ENCODE data around the gene FCAMR.

FCAMR gene, protein sequence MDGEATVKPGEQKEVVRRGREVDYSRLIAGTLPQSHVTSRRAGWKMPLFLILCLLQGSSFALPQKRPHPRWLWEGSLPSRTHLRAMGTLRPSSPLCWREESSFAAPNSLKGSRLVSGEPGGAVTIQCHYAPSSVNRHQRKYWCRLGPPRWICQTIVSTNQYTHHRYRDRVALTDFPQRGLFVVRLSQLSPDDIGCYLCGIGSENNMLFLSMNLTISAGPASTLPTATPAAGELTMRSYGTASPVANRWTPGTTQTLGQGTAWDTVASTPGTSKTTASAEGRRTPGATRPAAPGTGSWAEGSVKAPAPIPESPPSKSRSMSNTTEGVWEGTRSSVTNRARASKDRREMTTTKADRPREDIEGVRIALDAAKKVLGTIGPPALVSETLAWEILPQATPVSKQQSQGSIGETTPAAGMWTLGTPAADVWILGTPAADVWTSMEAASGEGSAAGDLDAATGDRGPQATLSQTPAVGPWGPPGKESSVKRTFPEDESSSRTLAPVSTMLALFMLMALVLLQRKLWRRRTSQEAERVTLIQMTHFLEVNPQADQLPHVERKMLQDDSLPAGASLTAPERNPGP

DNA sequence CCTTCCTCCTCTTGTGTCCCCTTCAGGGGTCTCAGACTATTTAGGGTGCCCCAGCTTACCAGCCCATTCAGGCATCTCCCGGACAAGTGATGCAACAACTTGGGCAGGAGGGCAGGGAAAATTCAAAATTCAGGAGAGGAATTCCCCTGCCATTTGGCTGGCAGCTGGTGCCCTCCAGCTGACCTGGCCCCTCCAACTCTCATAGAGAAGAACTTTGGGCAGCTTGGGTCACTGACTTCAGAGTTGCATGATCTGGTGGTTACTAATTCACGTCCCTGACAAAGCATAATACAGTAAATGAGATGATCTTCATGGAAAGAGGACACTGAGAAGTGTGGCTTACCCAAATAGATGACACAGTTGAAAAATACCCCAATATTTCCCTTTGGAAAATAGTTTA, at the start of gene FCAMR:
Gene FCAMR, minus strand, starts transcription at position 15 of the 400 bp plus-strand sequence. CDS start 335 bp downstream, outside the sequence.
- no peaks in the 10 kb centered on the region for H3K9me3 ChIP-seq (ENCODE audit: control insufficient read depth in 5 of 5, low read length in 5 of 5)
- no peak within 1 kb of the TSS for H3K27ac ChIP-seq (ENCODE audit: low read depth, low read length)
- H3K4me1 ChIP-seq (ENCODE audit: control insufficient read depth in 5 of 5, insufficient read depth in 5 of 5, low read length in 5 of 5): peaks cover 0 to 26% (median 0%) of the 10 kb centered on the region in 5 donors
- H3K36me3 ChIP-seq (ENCODE audit: control insufficient read depth in 5 of 5, insufficient read depth in 5 of 5, low read length in 5 of 5): no peaks in the 10 kb centered on the region
- H3K9ac ChIP-seq (ENCODE audit: low read length in 5 of 5): no peak within 1 kb of the TSS
- peaks cover 0 to 9% (median 4%) of the 10 kb centered on the region in 5 donors for H3K27me3 ChIP-seq (ENCODE audit: control insufficient read depth in 5 of 5, insufficient read depth in 4 of 5, low read length in 5 of 5)
- no peak within 1 kb of the TSS for H3K4me3 ChIP-seq (ENCODE audit: low read depth in 1 of 5, low read length in 5 of 5)

- no peak overlapping the region for H3K27ac ChIP-seq (ENCODE audit: low read depth, low read length)
- peaks cover 0 to 17% (median 2%) of the 10 kb centered on the region in 5 donors for H3K4me1 ChIP-seq (ENCODE audit: control insufficient read depth in 5 of 5, insufficient read depth in 5 of 5, low read length in 5 of 5)
Observed at GRCh38 chr1:207019661-207020060, 49.4 kb upstream of the FCAMR start.

DNA sequence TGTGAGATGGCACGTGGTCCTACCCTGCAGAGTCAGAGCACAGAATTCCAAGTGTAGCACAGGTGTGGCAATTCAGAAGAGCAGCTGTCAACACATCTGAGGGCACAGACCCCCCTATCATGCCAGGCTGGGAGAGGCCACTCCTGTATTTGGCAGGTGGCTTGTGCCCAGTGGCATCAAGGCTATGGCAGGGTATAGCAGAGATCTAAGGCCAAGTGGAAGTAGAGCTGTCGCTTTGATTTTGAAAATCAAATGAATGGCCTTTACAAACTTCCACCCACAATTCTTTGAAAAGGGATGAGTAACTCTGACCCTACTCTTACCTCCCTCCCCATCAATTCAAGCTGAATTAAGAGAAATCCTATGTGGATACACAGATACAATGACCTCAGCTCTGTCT, 48.9 kb upstream of the FCAMR start:
- peaks cover 0 to 2% (median 0%) of the 10 kb centered on the region in 5 donors for H3K27me3 ChIP-seq (ENCODE audit: control insufficient read depth in 5 of 5, insufficient read depth in 4 of 5, low read length in 5 of 5)
- peaks cover 0 to 12% (median 0%) of the 10 kb centered on the region in 5 donors for H3K4me1 ChIP-seq (ENCODE audit: control insufficient read depth in 5 of 5, insufficient read depth in 5 of 5, low read length in 5 of 5)
- no peaks in the 10 kb centered on the region for H3K36me3 ChIP-seq (ENCODE audit: control insufficient read depth in 5 of 5, insufficient read depth in 5 of 5, low read length in 5 of 5)
- H3K9me3 ChIP-seq (ENCODE audit: control insufficient read depth in 5 of 5, low read length in 5 of 5): no peaks in the 10 kb centered on the region
- H3K4me3 ChIP-seq (ENCODE audit: low read depth in 1 of 5, low read length in 5 of 5): no peak overlapping the region
- H3K9ac ChIP-seq (ENCODE audit: low read length in 5 of 5): no peak overlapping the region
- H3K27ac ChIP-seq (ENCODE audit: low read depth, low read length): no peak overlapping the region

More at GRCh38 chr1:207019661-207020060, 49.4 kb upstream of the FCAMR start:
- Histone ChIP-seq H3K36me3 (ENCODE audit: control insufficient read depth in 5 of 5, insufficient read depth in 5 of 5, low read length in 5 of 5) (no peaks in the 10 kb centered on the region), H3K9me3 (ENCODE audit: control insufficient read depth in 5 of 5, low read length in 5 of 5) (no peaks in the 10 kb centered on the region), H3K4me3 (ENCODE audit: low read depth in 1 of 5, low read length in 5 of 5) (no peak overlapping the region), H3K9ac (ENCODE audit: low read length in 5 of 5) (no peak overlapping the region), H3K27me3 (ENCODE audit: control insufficient read depth in 5 of 5, insufficient read depth in 4 of 5, low read length in 5 of 5) (no peaks in the 10 kb centered on the region)

DNA sequence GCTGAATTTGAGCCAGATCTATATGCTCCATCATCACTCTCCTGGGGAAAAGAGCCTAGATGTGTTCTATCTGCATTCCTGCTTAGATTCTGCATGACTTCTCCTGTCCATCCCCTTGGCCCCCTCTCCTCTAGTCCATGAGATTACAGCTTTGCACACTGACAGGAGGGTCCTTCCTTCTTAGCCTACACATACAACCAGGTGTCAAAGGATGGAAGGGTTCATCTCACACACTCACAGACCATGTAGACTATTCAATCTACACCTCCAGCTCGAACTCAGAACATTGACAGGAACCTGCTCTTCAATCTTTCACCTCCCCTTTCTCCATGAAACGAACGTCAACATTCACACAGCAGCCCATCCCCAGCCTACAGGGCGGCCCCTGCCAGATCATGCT, 48.4 kb upstream of the FCAMR start:
- Histone ChIP-seq H3K27me3 (ENCODE audit: control insufficient read depth in 5 of 5, insufficient read depth in 4 of 5, low read length in 5 of 5) (peaks cover 0 to 2% (median 0%) of the 10 kb centered on the region in 5 donors), H3K27ac (ENCODE audit: low read depth, low read length) (no peak overlapping the region), H3K36me3 (ENCODE audit: control insufficient read depth in 5 of 5, insufficient read depth in 5 of 5, low read length in 5 of 5) (no peaks in the 10 kb centered on the region), H3K9me3 (ENCODE audit: control insufficient read depth in 5 of 5, low read length in 5 of 5) (no peaks in the 10 kb centered on the region), H3K9ac (ENCODE audit: low read length in 5 of 5) (no peak overlapping the region), H3K4me3 (ENCODE audit: low read depth in 1 of 5, low read length in 5 of 5) (no peak overlapping the region), H3K4me1 (ENCODE audit: control insufficient read depth in 5 of 5, insufficient read depth in 5 of 5, low read length in 5 of 5) (peaks cover 0 to 7% (median 0%) of the 10 kb centered on the region in 5 donors)

DNA sequence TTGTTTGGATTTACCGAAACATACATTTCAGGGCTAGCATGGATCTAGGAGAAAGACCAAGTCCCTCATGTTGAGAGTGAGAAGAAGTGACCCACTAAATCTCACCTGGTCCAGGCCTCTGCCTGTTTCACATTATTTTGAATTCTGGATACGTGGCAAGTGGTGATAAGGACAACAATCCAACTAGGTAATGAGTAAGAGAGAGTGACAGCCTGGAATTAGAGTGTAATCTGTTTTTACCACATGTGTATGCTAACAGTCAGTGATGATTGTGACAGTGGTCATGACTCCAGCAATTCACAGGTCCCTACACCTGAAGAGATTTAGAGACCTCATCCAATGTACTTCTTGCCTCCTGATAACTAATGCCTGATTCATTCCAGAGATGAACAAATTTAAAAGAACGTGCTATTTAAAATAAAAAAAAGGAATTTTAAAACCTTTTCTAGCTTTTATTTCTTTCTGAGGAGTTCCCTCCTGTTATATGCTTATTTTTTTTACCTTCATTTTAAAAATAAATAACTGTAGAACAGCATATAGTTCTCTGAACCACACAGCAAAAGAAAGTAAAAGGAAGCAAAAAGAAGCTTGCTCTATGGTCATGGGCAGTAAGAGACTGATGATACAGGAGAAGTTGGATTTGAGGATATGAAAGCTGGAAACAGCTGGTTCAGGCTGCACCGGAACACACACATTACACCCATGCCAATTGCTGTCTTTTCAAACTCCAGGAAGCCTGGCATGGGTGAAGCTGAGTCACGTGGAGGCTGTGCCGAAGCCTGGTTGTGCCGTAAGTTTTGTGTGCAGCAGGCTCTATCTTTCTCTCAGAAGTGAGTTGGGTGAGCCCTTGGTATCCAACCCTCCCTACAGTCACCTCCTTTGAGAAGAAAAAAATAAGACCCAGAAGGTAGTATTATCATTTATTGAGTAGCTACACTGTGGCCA, 47.6 kb upstream of the FCAMR start:
- Histone ChIP-seq H3K36me3 (ENCODE audit: control insufficient read depth in 5 of 5, insufficient read depth in 5 of 5, low read length in 5 of 5) (no peaks in the 10 kb centered on the region), H3K4me3 (ENCODE audit: low read depth in 1 of 5, low read length in 5 of 5) (no peak overlapping the region), H3K27ac (ENCODE audit: low read depth, low read length) (no peak overlapping the region), H3K9ac (ENCODE audit: low read length in 5 of 5) (no peak overlapping the region), H3K9me3 (ENCODE audit: control insufficient read depth in 5 of 5, low read length in 5 of 5) (no peaks in the 10 kb centered on the region), H3K27me3 (ENCODE audit: control insufficient read depth in 5 of 5, insufficient read depth in 4 of 5, low read length in 5 of 5) (peaks cover 0 to 3% (median 0%) of the 10 kb centered on the region in 5 donors), H3K4me1 (ENCODE audit: control insufficient read depth in 5 of 5, insufficient read depth in 5 of 5, low read length in 5 of 5) (peaks cover 0 to 2% (median 0%) of the 10 kb centered on the region in 5 donors)

GRCh38 chr1:207015791-207016190, 45.5 kb upstream of the FCAMR start:
- H3K36me3 ChIP-seq (ENCODE audit: control insufficient read depth in 5 of 5, insufficient read depth in 5 of 5, low read length in 5 of 5): no peaks in the 10 kb centered on the region
- H3K27me3 ChIP-seq (ENCODE audit: control insufficient read depth in 5 of 5, insufficient read depth in 4 of 5, low read length in 5 of 5): peaks cover 0 to 3% (median 2%) of the 10 kb centered on the region in 5 donors
- peaks cover 0 to 2% (median 0%) of the 10 kb centered on the region in 5 donors for H3K4me1 ChIP-seq (ENCODE audit: control insufficient read depth in 5 of 5, insufficient read depth in 5 of 5, low read length in 5 of 5)
- no peaks in the 10 kb centered on the region for H3K9me3 ChIP-seq (ENCODE audit: control insufficient read depth in 5 of 5, low read length in 5 of 5)
- H3K4me3 ChIP-seq (ENCODE audit: low read depth in 1 of 5, low read length in 5 of 5): no peak overlapping the region
- no peak overlapping the region for H3K9ac ChIP-seq (ENCODE audit: low read length in 5 of 5)
- no peak overlapping the region for H3K27ac ChIP-seq (ENCODE audit: low read depth, low read length)

GRCh38 chr1:207014728-207015127, 44.5 kb upstream of the FCAMR start:
- H3K27me3 ChIP-seq (ENCODE audit: control insufficient read depth in 5 of 5, insufficient read depth in 4 of 5, low read length in 5 of 5): peaks cover 0 to 3% (median 2%) of the 10 kb centered on the region in 5 donors
- H3K27ac ChIP-seq (ENCODE audit: low read depth, low read length): no peak overlapping the region
- no peaks in the 10 kb centered on the region for H3K9me3 ChIP-seq (ENCODE audit: control insufficient read depth in 5 of 5, low read length in 5 of 5)
- no peak overlapping the region for H3K4me3 ChIP-seq (ENCODE audit: low read depth in 1 of 5, low read length in 5 of 5)
- H3K36me3 ChIP-seq (ENCODE audit: control insufficient read depth in 5 of 5, insufficient read depth in 5 of 5, low read length in 5 of 5): no peaks in the 10 kb centered on the region
- no peak overlapping the region for H3K9ac ChIP-seq (ENCODE audit: low read length in 5 of 5)
- H3K4me1 ChIP-seq (ENCODE audit: control insufficient read depth in 5 of 5, insufficient read depth in 5 of 5, low read length in 5 of 5): peaks cover 0 to 2% (median 0%) of the 10 kb centered on the region in 5 donors

DNA sequence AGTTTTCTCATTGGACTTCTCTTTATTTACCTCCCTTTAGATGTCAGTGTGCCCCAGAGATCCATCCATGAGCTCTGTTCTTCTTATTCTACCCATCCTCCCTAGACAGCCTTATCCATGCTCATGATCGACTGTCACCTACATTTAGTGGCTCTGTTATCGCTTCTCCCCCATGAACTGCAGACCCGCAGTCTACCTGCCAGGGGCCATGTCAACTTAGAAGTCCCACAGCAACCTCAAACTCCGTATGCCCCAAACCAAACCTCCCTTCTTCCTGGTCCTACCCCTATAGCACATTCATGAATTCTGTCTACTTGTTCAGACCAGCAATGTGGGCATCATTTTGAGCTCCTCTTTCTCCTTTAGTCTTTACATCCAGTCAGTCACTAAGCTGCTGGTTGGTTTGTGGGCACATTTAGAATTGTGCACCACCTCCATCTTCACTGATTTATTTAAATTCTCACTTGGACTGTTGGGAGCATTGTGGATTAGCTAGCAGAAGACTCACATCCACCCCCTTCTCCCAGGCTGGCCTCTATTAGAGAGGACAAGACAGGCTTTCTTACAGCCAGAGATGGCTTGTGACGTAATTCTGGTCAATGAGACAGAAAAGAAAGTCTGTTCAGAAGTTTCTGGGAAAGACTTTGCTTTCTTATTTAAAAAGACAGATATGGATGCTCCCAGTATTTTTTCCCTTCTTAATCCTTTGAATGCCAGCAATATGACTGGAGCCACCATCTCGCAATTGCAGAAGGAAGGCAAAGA, 43.2 kb upstream of the FCAMR start:
- no peak overlapping the region for H3K4me3 ChIP-seq (ENCODE audit: low read depth in 1 of 5, low read length in 5 of 5)
- H3K27ac ChIP-seq (ENCODE audit: low read depth, low read length): no peak overlapping the region
- peaks cover 0 to 3% (median 2%) of the 10 kb centered on the region in 5 donors for H3K27me3 ChIP-seq (ENCODE audit: control insufficient read depth in 5 of 5, insufficient read depth in 4 of 5, low read length in 5 of 5)
- no peak overlapping the region for H3K9ac ChIP-seq (ENCODE audit: low read length in 5 of 5)
- no peaks in the 10 kb centered on the region for H3K9me3 ChIP-seq (ENCODE audit: control insufficient read depth in 5 of 5, low read length in 5 of 5)
- no peaks in the 10 kb centered on the region for H3K36me3 ChIP-seq (ENCODE audit: control insufficient read depth in 5 of 5, insufficient read depth in 5 of 5, low read length in 5 of 5)
- H3K4me1 ChIP-seq (ENCODE audit: control insufficient read depth in 5 of 5, insufficient read depth in 5 of 5, low read length in 5 of 5): no peaks in the 10 kb centered on the region

DNA sequence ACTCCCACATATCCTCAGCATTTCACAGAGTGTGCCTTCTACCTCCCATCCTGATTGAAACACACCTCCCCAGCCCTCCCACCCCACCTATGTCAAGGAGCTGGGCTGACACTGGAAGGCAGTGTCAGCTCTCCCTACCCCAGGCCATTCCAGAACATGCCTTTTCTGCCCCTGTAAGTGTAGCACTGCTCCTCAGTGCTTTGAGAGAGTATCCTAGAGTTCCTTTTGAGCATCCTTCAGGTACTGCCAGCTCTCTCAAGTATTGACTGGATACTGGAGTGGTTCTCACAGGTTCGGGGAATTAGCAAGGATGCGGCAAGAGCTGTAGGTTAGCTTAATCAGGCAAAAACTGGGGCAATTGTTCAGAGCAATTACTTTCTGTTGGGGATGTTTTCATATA, 40.5 kb upstream of the FCAMR start:
- Histone ChIP-seq H3K9me3 (ENCODE audit: control insufficient read depth in 5 of 5, low read length in 5 of 5) (no peaks in the 10 kb centered on the region), H3K27ac (ENCODE audit: low read depth, low read length) (no peak overlapping the region), H3K4me3 (ENCODE audit: low read depth in 1 of 5, low read length in 5 of 5) (no peak overlapping the region), H3K4me1 (ENCODE audit: control insufficient read depth in 5 of 5, insufficient read depth in 5 of 5, low read length in 5 of 5) (peaks cover 0 to under 1% (median 0%) of the 10 kb centered on the region in 5 donors), H3K36me3 (ENCODE audit: control insufficient read depth in 5 of 5, insufficient read depth in 5 of 5, low read length in 5 of 5) (no peaks in the 10 kb centered on the region), H3K27me3 (ENCODE audit: control insufficient read depth in 5 of 5, insufficient read depth in 4 of 5, low read length in 5 of 5) (peaks cover 0 to 5% (median 2%) of the 10 kb centered on the region in 5 donors), H3K9ac (ENCODE audit: low read length in 5 of 5) (no peak overlapping the region)

All from subcutaneous abdominal adipose tissue (tissue), 5 donors.